A549 (cell line): Measurements from ENCODE around the gene NDUFB11. TPM values are rescaled to one million over a fixed set of nuclear protein-coding genes. Genes with fewer than 3 reads are reported as not detected.

Experiments used
- ATAC-seq, 2 experiments: fragments of 200-7000 bp in 1 of 2; fragments of >200 bp in 1 of 2; cut with Nextera tagmentation in 1 of 2; cut with Tn5 transposase in 1 of 2; 3 replicates each; pipeline versions ENCODE4 v1.8.0 to v1.9.1; 2018 to 2020; ENCODE audit warnings: mild to moderate bottlenecking in 1 of 2, moderate library complexity in 1 of 2
- CTCF ChIA-PET: fragments of 300-600 bp; sonication (Branson Sonifier 250); formaldehyde crosslinking; extraction: SDS; loops from one replicate; lab custom pipeline; 2021; ENCODE audit warnings: antibody characterized with exemption, inconsistent platforms; lab: Yijun Ruan, JAX
- POLR2A ChIA-PET: fragments of 350-600 bp; formaldehyde crosslinking; extraction: SDS; loops from one replicate; lab custom pipeline; 2021; ENCODE audit warnings: antibody characterized with exemption, inconsistent platforms; lab: Yijun Ruan, JAX
- DNase-seq, 2 experiments: peaks; one replicate each; pipeline versions ENCODE4 v3.0.0 to v3.0.0-alpha.2; 2011 to 2016; ENCODE audit warnings: low read depth in 1 of 2, low spot score in 1 of 2
- FAIRE-seq: peaks from 2 replicates; lab custom pipeline; 2011; peaks lifted over from hg19 to GRCh38; lab: Jason Lieb, UNC
- H3K27ac ChIP-seq, 2 experiments: fragments of >200 bp; sonication (Bioruptor Twin); formaldehyde crosslinking; 3 replicates each; pipeline ENCODE4 v1.5.1; 2016 to 2017
- H3K4me1 ChIP-seq: fragments of >200 bp; sonication (Bioruptor Twin); formaldehyde crosslinking; 3 replicates; pipeline ENCODE4 v1.6.1; 2016
- H3K4me2 ChIP-seq: fragments of >200 bp; sonication (Bioruptor Twin); formaldehyde crosslinking; 3 replicates; pipeline ENCODE4 v1.6.1; 2016
- H3K4me3 ChIP-seq: fragments of >200 bp; sonication (Bioruptor Twin); formaldehyde crosslinking; 3 replicates; pipeline ENCODE4 v1.5.1; 2016
- H3K9me3 ChIP-seq: fragments of >200 bp; sonication (Bioruptor Twin); formaldehyde crosslinking; 3 replicates; pipeline ENCODE4 v1.6.1; 2016
- ATOH8 ChIP-seq: fragments of 250-450 bp; sonication (Bioruptor Pico); IDR thresholded peaks from 2 replicates; pipeline ENCODE4 v1.5.0; 2020; ENCODE audit warnings: low read depth, mild to moderate bottlenecking, moderate library complexity
- BCL3 ChIP-seq: fragments of >200 bp; sonication (Bioruptor Twin); formaldehyde crosslinking; IDR thresholded peaks from 3 replicates; pipeline ENCODE4 v1.6.1; 2016
- CHD2 ChIP-seq: fragments of 150-350 bp; IDR thresholded peaks from 2 replicates; pipeline ENCODE4 v1.6.1; 2014; ENCODE audit warnings: low read length; ENCODE audit not compliant: partially characterized antibody
- CHD4 ChIP-seq: fragments of 200-600 bp; sonication (generic); IDR thresholded peaks from 2 replicates; pipeline ENCODE4 v1.6.1; 2016; ENCODE audit warnings: antibody characterized with exemption, mild to moderate bottlenecking, borderline replicate concordance
- EHMT2 ChIP-seq: fragments of 200-600 bp; sonication (generic); IDR thresholded peaks from 2 replicates; pipeline ENCODE4 v1.6.1; 2016; ENCODE audit warnings: antibody characterized with exemption, low read depth, mild to moderate bottlenecking, moderate library complexity
- EP300 ChIP-seq, 2 experiments: fragments of >200 bp; sonication (Bioruptor Twin); formaldehyde crosslinking; IDR thresholded peaks; 2 replicates in 1 of 2; 3 replicates in 1 of 2; pipeline ENCODE4 v1.6.1; 2016 to 2017
- FOSL2 ChIP-seq, 2 experiments: fragments of 450-650 bp in 1 of 2; fragments of >200 bp in 1 of 2; sonication (Bioruptor Twin) in 1 of 2; formaldehyde crosslinking; IDR thresholded peaks; 2 replicates each; pipeline versions ENCODE4 v1.5.0 to v1.6.1; 2016 to 2020; ENCODE audit warnings: mild to moderate bottlenecking in 1 of 2, moderate library complexity in 1 of 2
- FOXS1 ChIP-seq: fragments of 250-450 bp; sonication (Bioruptor Pico); IDR thresholded peaks from 2 replicates; pipeline ENCODE4 v1.5.0; 2020; ENCODE audit warnings: mild to moderate bottlenecking, moderate library complexity
- HDAC2 ChIP-seq: fragments of 200-600 bp; sonication (generic); IDR thresholded peaks from 2 replicates; pipeline ENCODE4 v1.6.1; 2016
- HOXA7 ChIP-seq: fragments of 250-450 bp; sonication (Bioruptor Pico); IDR thresholded peaks from 2 replicates; pipeline ENCODE4 v1.5.0; 2020; ENCODE audit warnings: mild to moderate bottlenecking, moderate library complexity
- HOXB5 ChIP-seq: fragments of 250-450 bp; sonication (Bioruptor Pico); IDR thresholded peaks from 2 replicates; pipeline ENCODE4 v1.5.0; 2020; ENCODE audit warnings: mild to moderate bottlenecking, moderate library complexity
- JUN ChIP-seq, 2 experiments: fragments of >200 bp; sonication (Bioruptor Twin); formaldehyde crosslinking; IDR thresholded peaks; 2 replicates in 1 of 2; 3 replicates in 1 of 2; pipeline ENCODE4 v1.6.1; 2016 to 2017
- MYC ChIP-seq: IDR thresholded peaks from 2 replicates; pipeline ENCODE4 v1.6.1; 2012; ENCODE audit warnings: mild to moderate bottlenecking, inconsistent platforms, low read length, improper control_type of control experiment, borderline replicate concordance
- PHF8 ChIP-seq: fragments of 200-600 bp; sonication (generic); IDR thresholded peaks from 2 replicates; pipeline ENCODE4 v1.6.1; 2016; ENCODE audit warnings: low read depth, mild to moderate bottlenecking, antibody characterized with exemption, moderate library complexity, borderline replicate concordance
- RARB ChIP-seq: fragments of 250-450 bp; sonication (Bioruptor Pico); IDR thresholded peaks from 2 replicates; pipeline ENCODE4 v1.8.0; 2021; ENCODE audit warnings: mild to moderate bottlenecking, moderate library complexity
- RCOR1 ChIP-seq: fragments of 150-350 bp; IDR thresholded peaks from 2 replicates; pipeline ENCODE4 v1.6.1; 2014; ENCODE audit warnings: antibody characterized with exemption, low read length, low read depth
- REST ChIP-seq: fragments of 200-600 bp; sonication (generic); IDR thresholded peaks from 2 replicates; pipeline ENCODE4 v1.6.1; 2016; ENCODE audit warnings: antibody characterized with exemption, mild to moderate bottlenecking, moderate library complexity
- WGBS: methylation state at CpG from one replicate; pipeline ENCODE4 v1.1.6; 2017; ENCODE audit errors: missing lambda C conversion rate; 5-methylcytosine and 5-hydroxymethylcytosine counted together
- polyA plus RNA-seq, 4 experiments: library from polyadenylated mRNA; depleted of rRNA in 3 of 4; stranded (reverse); fragments of >200 nt; fragmentation: RNase III in 1 of 4; extraction: RNeasy Plus Mini Kit Qiagen cat#74134 plus additional on column Dnase treatment in 1 of 4; gene quantifications; 2 replicates in 3 of 4; 3 replicates in 1 of 4; pipeline ENCODE4 v1.2.3, GENCODE V29; 2011 to 2017

NDUFB11 gene
- polyA plus RNA-seq, 2 of the 4 experiments (the other 2 are of a cell fraction), result 84.5 to 147 TPM

GRCh38 chrX:47158781-47159180 lies 14.3 kb upstream of the NDUFB11 start:
- Histone ChIP-seq H3K27ac (no peak overlapping the region), H3K4me3 (no peak overlapping the region)
- 94% methylated on average over 4 of the region's 5 CpGs for WGBS
- TF ChIP-seq EHMT2, result no peak
- TF ChIP-seq REST, result no peak
- no peak for TF ChIP-seq BCL3
- no peak for TF ChIP-seq EP300 (IDR thresholded peaks at IDR 0.05)
- no peak for TF ChIP-seq ATOH8 (CRISPR knock-in tag)
- no peak for TF ChIP-seq RCOR1
- TF ChIP-seq HDAC2, result no peak
- no peak for TF ChIP-seq FOSL2 (IDR thresholded peaks at IDR 0.05)
- TF ChIP-seq FOSL2 (CRISPR knock-in tag; IDR thresholded peaks at IDR 0.05), result no peak
- no peak for TF ChIP-seq MYC
- TF ChIP-seq PHF8, result no peak
- TF ChIP-seq, all 56 proteins: peak for 0
- Histone ChIP-seq H3K4me1 (peaks cover 8% of the 10 kb centered on the region; the same call in 1 of the 3 replicates), H3K4me2 (no peak overlapping the region), H3K9me3 (no peaks in the 10 kb centered on the region)
- DNase-seq (no peak), ATAC-seq (no peak), FAIRE-seq (no peak)
- POLR2A ChIA-PET, result no interaction called here
- CTCF ChIA-PET, result no interaction called here

GRCh38 chrX:47158131-47158530 lies 13.6 kb upstream of the NDUFB11 start:
- H3K9me3 ChIP-seq, result no peaks in the 10 kb centered on the region
- 95% methylated on average over 16 of the region's 16 CpGs for WGBS
- peaks cover 8% of the 10 kb centered on the region; the same call in 1 of the 3 replicates for H3K4me1 ChIP-seq
- no peak for TF ChIP-seq HOXB5 (CRISPR knock-in tag)
- POLR2A ChIA-PET, result no interaction called here
- CTCF ChIA-PET, result interaction anchor here (0.9 to 1.0 kb wide), 2 partner anchors 10 to 64 kb away, joined by 3 to 4 read pairs; no protein-coding TSS in a partner anchor
- DNase-seq, result no peak
- no peak overlapping the region for H3K27ac ChIP-seq
- peak in 1 of 2 experiments; percentile 43; a peak in 1 of 6 replicates for ATAC-seq
- H3K4me3 ChIP-seq, result no peak overlapping the region
- no peak for FAIRE-seq
- H3K4me2 ChIP-seq, result no peak overlapping the region

- no peak for ATAC-seq
- Histone ChIP-seq H3K4me3 (no peak overlapping the region), H3K4me1 (peaks cover 6% of the 10 kb centered on the region; the same call in 1 of the 3 replicates), H3K4me2 (no peak overlapping the region), H3K9me3 (no peaks in the 10 kb centered on the region), H3K27ac (no peak overlapping the region)
- TF ChIP-seq HOXA7, result no peak
- no peak for TF ChIP-seq BCL3
- no peak for TF ChIP-seq CHD4
- TF ChIP-seq CHD2, result no peak
- TF ChIP-seq JUN (IDR thresholded peaks at IDR 0.05), result no peak
- TF ChIP-seq RARB, result no peak
- no peak for TF ChIP-seq FOXS1 (CRISPR knock-in tag)
- WGBS, result 95% methylated on average over 18 of the region's 26 CpGs
- CTCF ChIA-PET, result interaction anchor here (0.6 to 0.9 kb wide), 2 partner anchors 63 to 283 kb away, joined by 3 read pairs; no protein-coding TSS in a partner anchor
- no peak for DNase-seq
- POLR2A ChIA-PET, result no interaction called here
- FAIRE-seq, result no peak
Observed at GRCh38 chrX:47156611-47157520, 12.4 kb upstream of the NDUFB11 start.
